Trophoblast cell (in vitro differentiated cells and primary cell): Measurements from ENCODE around the gene DLL4.

ENCODE experiments used
- DNase-seq, 2 donors: peaks; one replicate each; pipeline ENCODE4 v3.0.0-alpha.2; 2016
- H2AFZ ChIP-seq: 2 replicates; pipeline ENCODE4 v1.6.1; 2013; ENCODE audit warnings: low read length, moderate library complexity, mild to moderate bottlenecking; ENCODE audit not compliant: insufficient read depth, poor library complexity
- H2AK5ac ChIP-seq: 2 replicates; pipeline ENCODE4 v1.6.1; 2013; ENCODE audit warnings: mild to moderate bottlenecking, low read length
- H2BK120ac ChIP-seq: 2 replicates; pipeline ENCODE4 v1.6.1; 2013; ENCODE audit warnings: low read length, mild to moderate bottlenecking, moderate library complexity; ENCODE audit not compliant: insufficient read depth, poor library complexity
- H2BK12ac ChIP-seq: 2 replicates; pipeline ENCODE4 v1.6.1; 2013; ENCODE audit warnings: mild to moderate bottlenecking, low read length, moderate library complexity
- H2BK5ac ChIP-seq: 2 replicates; pipeline ENCODE4 v1.6.1; 2013; ENCODE audit warnings: low read length, low read depth, moderate library complexity, mild to moderate bottlenecking; ENCODE audit not compliant: poor library complexity
- H3K14ac ChIP-seq: 2 replicates; pipeline ENCODE4 v1.6.1; 2013; ENCODE audit warnings: mild to moderate bottlenecking, low read length
- H3K18ac ChIP-seq: 2 replicates; pipeline ENCODE4 v1.6.1; 2013; ENCODE audit warnings: mild to moderate bottlenecking, low read length
- H3K23ac ChIP-seq: 2 replicates; pipeline ENCODE4 v1.6.1; 2013; ENCODE audit warnings: low read length
- H3K27ac ChIP-seq: 2 replicates; pipeline ENCODE4 v1.5.1; 2013; ENCODE audit warnings: low read depth, mild to moderate bottlenecking, inconsistent platforms, low read length, moderate library complexity
- H3K27me3 ChIP-seq: 2 replicates; pipeline ENCODE4 v1.6.1; 2013; ENCODE audit warnings: inconsistent platforms, mild to moderate bottlenecking, low read length, moderate library complexity; ENCODE audit not compliant: insufficient read depth
- H3K36me3 ChIP-seq, 2 experiments: 1 replicate in 1 of 2; 2 replicates in 1 of 2; pipeline ENCODE4 v1.6.1; 2013; ENCODE audit warnings: low read length in 2 of 2, mild to moderate bottlenecking in 2 of 2, moderate library complexity in 1 of 2; ENCODE audit not compliant: insufficient read depth in 2 of 2, control insufficient read depth in 1 of 2
- H3K4ac ChIP-seq: 2 replicates; pipeline ENCODE4 v1.6.1; 2013; ENCODE audit warnings: low read depth, mild to moderate bottlenecking, low read length, moderate library complexity
- H3K4me1 ChIP-seq, 2 experiments: 1 replicate in 1 of 2; 2 replicates in 1 of 2; pipeline ENCODE4 v1.6.1; 2013; ENCODE audit warnings: low read length in 2 of 2, mild to moderate bottlenecking in 2 of 2, moderate library complexity in 1 of 2; ENCODE audit not compliant: insufficient read depth in 2 of 2, control insufficient read depth in 1 of 2
- H3K4me2 ChIP-seq: 2 replicates; pipeline ENCODE4 v1.6.1; 2013; ENCODE audit warnings: inconsistent platforms, mild to moderate bottlenecking, low read length, moderate library complexity
- H3K4me3 ChIP-seq: 2 replicates; pipeline ENCODE4 v1.5.1; 2013; ENCODE audit warnings: mild to moderate bottlenecking, low read depth, low read length, inconsistent platforms
- H3K79me1 ChIP-seq: one replicate; pipeline ENCODE4 v1.6.1; 2013; ENCODE audit warnings: low read length
- H3K79me2 ChIP-seq: 2 replicates; pipeline ENCODE4 v1.6.1; 2013; ENCODE audit warnings: low read length, mild to moderate bottlenecking; ENCODE audit not compliant: control insufficient read depth, insufficient read depth, poor library complexity
- H3K9ac ChIP-seq: 2 replicates; pipeline ENCODE4 v1.6.1; 2013; ENCODE audit warnings: mild to moderate bottlenecking, low read length
- H3K9me3 ChIP-seq: 2 replicates; pipeline ENCODE4 v1.6.1; 2013; ENCODE audit warnings: low read depth, mild to moderate bottlenecking, control low read depth, inconsistent platforms, low read length; ENCODE audit not compliant: insufficient read depth
- H4K12ac ChIP-seq: 2 replicates; pipeline ENCODE4 v1.6.1; 2013; ENCODE audit warnings: low read depth, mild to moderate bottlenecking, low read length, moderate library complexity
- H4K8ac ChIP-seq: 2 replicates; pipeline ENCODE4 v1.6.1; 2013; ENCODE audit warnings: low read depth, mild to moderate bottlenecking, low read length, moderate library complexity
- H4K91ac ChIP-seq: one replicate; pipeline ENCODE4 v1.6.1; 2013; ENCODE audit warnings: low read depth, mild to moderate bottlenecking, low read length, moderate library complexity
- WGBS: extraction: QIAGEN DNeasy Blood & Tissue Kit; methylation state at CpG from one replicate; pipeline ENCODE4 v1.1.7; 2013; ENCODE audit warnings: missing lambda C conversion rate; ENCODE audit not compliant: insufficient read length, insufficient coverage; ENCODE audit errors: extremely low coverage; 5-methylcytosine and 5-hydroxymethylcytosine counted together

The DLL4 gene

DNA sequence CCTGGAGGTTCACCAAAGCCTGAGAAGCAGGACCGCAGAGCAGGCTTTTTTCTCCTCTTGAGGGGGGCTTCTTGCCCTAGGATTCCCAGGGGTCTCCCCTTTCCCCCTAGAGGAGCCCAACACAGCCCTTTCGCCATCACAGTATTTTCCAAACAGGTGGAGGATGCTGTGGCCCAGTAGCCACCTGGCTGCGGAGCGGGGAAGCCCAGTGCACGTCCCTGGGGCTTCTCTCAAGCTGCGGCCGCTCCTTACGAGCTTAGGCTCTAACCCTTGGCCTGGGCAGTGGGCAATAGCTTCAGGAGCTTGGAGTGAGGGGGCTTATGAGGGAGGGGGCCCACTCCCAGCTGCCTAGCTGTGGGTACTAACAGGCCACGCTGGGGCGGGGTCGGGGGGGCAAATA, 11.6 kb upstream of the DLL4 start:
- H3K9ac ChIP-seq: no peak overlapping the region
- no peak overlapping the region for H2BK5ac ChIP-seq
- H2AK5ac ChIP-seq: no peak overlapping the region
- H3K79me1 ChIP-seq: no peaks in the 10 kb centered on the region
- H3K79me2 ChIP-seq: no peaks in the 10 kb centered on the region
- no peak overlapping the region for H2BK120ac ChIP-seq
- H2AFZ ChIP-seq: no peak overlapping the region
- H3K18ac ChIP-seq: no peak overlapping the region
- H3K27ac ChIP-seq: no peak overlapping the region
- H3K27me3 ChIP-seq: peaks cover 3% of the 10 kb centered on the region
- peaks cover 0 to 9% of the 10 kb centered on the region in 2 experiments for H3K4me1 ChIP-seq
- H4K8ac ChIP-seq: no peak overlapping the region
- no peak overlapping the region for H2BK12ac ChIP-seq
- no peak overlapping the region for H4K12ac ChIP-seq
- no peak overlapping the region for H3K4ac ChIP-seq
- WGBS: no CpG with 5 or more reads among the region's 11 CpGs
- no peak overlapping the region for H3K14ac ChIP-seq
- H3K36me3 ChIP-seq: no peaks in the 10 kb centered on the region
- H3K4me2 ChIP-seq: no peak overlapping the region
- peaks cover 5% of the 10 kb centered on the region for H3K9me3 ChIP-seq
- DNase-seq: no peak
- no peak overlapping the region for H3K4me3 ChIP-seq
- H4K91ac ChIP-seq: no peak overlapping the region
- H3K23ac ChIP-seq: no peak overlapping the region

DNA sequence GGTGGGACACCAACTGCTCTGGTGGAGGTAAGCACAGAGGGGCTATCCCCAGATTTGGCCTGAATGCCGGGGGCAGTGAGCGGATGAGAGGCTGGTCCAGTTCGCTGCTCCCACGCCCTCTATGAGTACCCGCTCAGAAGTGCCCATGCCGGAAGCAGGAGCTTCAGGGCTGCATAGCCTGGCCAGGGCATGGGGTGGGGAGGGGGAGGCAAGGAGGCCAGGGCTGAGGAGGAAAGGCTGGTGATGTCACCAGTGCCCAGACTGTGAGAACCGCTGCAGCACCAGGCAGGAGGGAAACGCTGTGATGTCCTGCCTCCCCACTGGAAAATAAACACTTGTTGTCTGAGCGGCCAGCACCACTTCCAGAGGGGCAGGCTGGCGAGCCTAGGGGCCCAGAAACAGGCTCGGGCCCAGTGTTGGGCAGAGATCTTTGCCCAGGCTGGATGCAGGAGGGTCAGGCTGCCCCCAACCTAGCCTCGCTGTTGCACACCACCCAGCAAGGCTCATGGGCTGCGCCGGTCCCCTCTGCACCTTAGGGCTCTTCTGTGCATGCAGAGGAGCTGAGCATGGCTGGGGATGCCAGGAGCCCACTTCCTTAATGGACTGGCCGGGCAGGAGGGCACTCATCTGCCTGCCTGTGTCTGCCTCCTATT, 10.9 kb upstream of the DLL4 start:
- DNase-seq: no peak
- peaks cover 5% of the 10 kb centered on the region for H3K9me3 ChIP-seq
- H3K14ac ChIP-seq: no peak overlapping the region
- no peak overlapping the region for H3K4me2 ChIP-seq
- H3K18ac ChIP-seq: no peak overlapping the region
- no peak overlapping the region for H3K9ac ChIP-seq
- peaks cover 6% of the 10 kb centered on the region for H3K27me3 ChIP-seq
- H4K8ac ChIP-seq: no peak overlapping the region
- H2AK5ac ChIP-seq: no peak overlapping the region
- no peaks in the 10 kb centered on the region for H3K36me3 ChIP-seq
- H3K4me3 ChIP-seq: no peak overlapping the region
- H3K79me1 ChIP-seq: no peaks in the 10 kb centered on the region
- H3K4me1 ChIP-seq: peaks cover 0 to 9% of the 10 kb centered on the region in 2 experiments
- WGBS: no CpG with 5 or more reads among the region's 15 CpGs
- H4K12ac ChIP-seq: no peak overlapping the region
- H3K4ac ChIP-seq: no peak overlapping the region
- no peak overlapping the region for H2AFZ ChIP-seq
- no peak overlapping the region for H4K91ac ChIP-seq
- H3K23ac ChIP-seq: no peak overlapping the region
- H2BK120ac ChIP-seq: no peak overlapping the region
- no peak overlapping the region for H2BK12ac ChIP-seq
- no peak overlapping the region for H2BK5ac ChIP-seq
- no peak overlapping the region for H3K27ac ChIP-seq
- no peaks in the 10 kb centered on the region for H3K79me2 ChIP-seq

DNA sequence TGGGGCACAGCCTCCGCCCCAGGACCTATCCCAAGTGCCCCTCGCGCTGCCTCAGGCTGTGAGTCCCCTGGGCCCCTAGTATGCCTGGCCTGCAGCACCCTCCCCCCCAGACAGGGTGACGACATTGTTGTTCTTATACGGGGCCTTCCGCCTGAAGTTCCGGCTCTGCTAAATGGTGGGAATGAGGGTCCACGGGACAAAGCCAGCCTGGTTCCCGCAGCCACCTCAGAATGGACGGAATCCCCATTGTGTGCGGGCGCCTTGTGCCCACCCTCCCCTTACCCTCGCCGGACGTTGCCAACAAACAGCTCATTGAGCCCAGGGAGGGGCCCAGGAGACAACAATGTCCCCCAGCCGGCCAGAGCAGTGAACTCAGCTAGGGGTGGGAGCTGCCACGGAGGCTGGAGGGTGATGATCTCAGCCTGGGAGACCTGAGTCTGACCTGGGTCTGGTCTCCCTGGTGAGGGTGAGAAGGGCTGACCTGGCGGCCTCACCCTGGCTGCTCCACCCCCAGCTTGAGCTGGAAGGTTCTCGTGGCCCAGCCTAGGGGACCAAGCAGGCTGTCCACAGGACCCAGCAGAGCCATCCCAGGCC, 10.2 kb upstream of the DLL4 start:
- H3K23ac ChIP-seq: no peak overlapping the region
- no peaks in the 10 kb centered on the region for H3K36me3 ChIP-seq
- H3K79me1 ChIP-seq: no peaks in the 10 kb centered on the region

DNA sequence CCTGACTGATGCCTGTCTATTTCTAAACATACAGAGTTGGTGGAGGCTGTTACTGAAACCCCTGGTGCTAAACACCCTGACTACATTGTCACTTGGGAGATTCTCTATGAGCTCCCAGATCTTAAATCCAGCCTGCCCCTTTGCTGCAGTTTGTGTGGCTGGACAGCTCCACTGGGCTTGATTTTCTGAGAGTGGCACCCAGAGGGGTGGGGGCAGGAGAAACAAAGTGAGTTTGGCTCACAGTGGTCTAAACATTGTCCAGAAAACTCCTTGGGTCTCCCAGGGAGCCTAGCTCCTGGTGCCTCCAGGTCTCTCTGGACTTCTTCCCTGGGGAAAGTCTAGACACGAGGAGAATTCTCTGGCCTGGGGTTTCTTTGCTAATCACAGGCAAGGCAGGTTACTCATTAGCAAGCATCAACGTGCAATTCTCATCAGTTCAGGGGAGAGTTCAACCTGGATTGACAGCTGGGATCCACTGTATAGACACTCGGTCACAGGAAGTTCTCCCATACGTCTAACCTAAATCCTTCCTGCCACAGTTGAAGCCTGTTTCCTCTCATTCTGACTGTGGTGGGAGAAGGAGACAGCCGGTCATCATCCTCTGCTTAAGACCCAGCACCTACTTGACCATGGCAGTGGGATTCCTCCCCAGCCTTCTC, 7.1 kb upstream of the DLL4 start:
- H2BK5ac ChIP-seq: no peak overlapping the region
- H3K27me3 ChIP-seq: peaks cover 42% of the 10 kb centered on the region
- H4K91ac ChIP-seq: no peak overlapping the region
- no peak overlapping the region for H2BK12ac ChIP-seq
- no peak overlapping the region for H3K18ac ChIP-seq
- no peak overlapping the region for H4K12ac ChIP-seq
- H2BK120ac ChIP-seq: no peak overlapping the region
- no peak overlapping the region for H3K4ac ChIP-seq
- DNase-seq: no peak
- no peak overlapping the region for H2AK5ac ChIP-seq
- no peaks in the 10 kb centered on the region for H3K79me1 ChIP-seq
- no peaks in the 10 kb centered on the region for H3K36me3 ChIP-seq
- H3K4me2 ChIP-seq: no peak overlapping the region
- WGBS: no CpG with 5 or more reads among the region's 5 CpGs
- no peak overlapping the region for H4K8ac ChIP-seq
- no peaks in the 10 kb centered on the region for H3K79me2 ChIP-seq
- H3K14ac ChIP-seq: no peak overlapping the region
- H3K23ac ChIP-seq: no peak overlapping the region
- no peak overlapping the region for H2AFZ ChIP-seq
- no peak overlapping the region for H3K27ac ChIP-seq
- no peak overlapping the region for H3K9ac ChIP-seq
- peaks cover 5 to 16% of the 10 kb centered on the region in 2 experiments for H3K4me1 ChIP-seq
- H3K4me3 ChIP-seq: no peak overlapping the region
- peaks cover 5% of the 10 kb centered on the region for H3K9me3 ChIP-seq

More for the DNA sequence above, 10.2 kb upstream of the DLL4 start:
- H4K12ac ChIP-seq: no peak overlapping the region
- H3K9ac ChIP-seq: no peak overlapping the region
- H3K4ac ChIP-seq: no peak overlapping the region
- no CpG with 5 or more reads among the region's 19 CpGs for WGBS
- no peak overlapping the region for H2BK120ac ChIP-seq
- no peak overlapping the region for H2BK5ac ChIP-seq
- no peak overlapping the region for H4K8ac ChIP-seq
- no peak overlapping the region for H3K14ac ChIP-seq
- H3K4me1 ChIP-seq: peaks cover 0 to 9% of the 10 kb centered on the region in 2 experiments
- H2AFZ ChIP-seq: no peak overlapping the region
- peaks cover 6% of the 10 kb centered on the region for H3K9me3 ChIP-seq
- no peak for DNase-seq
- H3K27ac ChIP-seq: no peak overlapping the region
- H4K91ac ChIP-seq: no peak overlapping the region
- H2BK12ac ChIP-seq: no peak overlapping the region
- H3K18ac ChIP-seq: no peak overlapping the region
- H3K79me2 ChIP-seq: no peaks in the 10 kb centered on the region
- H3K4me3 ChIP-seq: no peak overlapping the region
- peaks cover 13% of the 10 kb centered on the region for H3K27me3 ChIP-seq
- no peak overlapping the region for H3K4me2 ChIP-seq
- H2AK5ac ChIP-seq: no peak overlapping the region
